ENCODE measurements around the gene POU6F2.

DNA sequence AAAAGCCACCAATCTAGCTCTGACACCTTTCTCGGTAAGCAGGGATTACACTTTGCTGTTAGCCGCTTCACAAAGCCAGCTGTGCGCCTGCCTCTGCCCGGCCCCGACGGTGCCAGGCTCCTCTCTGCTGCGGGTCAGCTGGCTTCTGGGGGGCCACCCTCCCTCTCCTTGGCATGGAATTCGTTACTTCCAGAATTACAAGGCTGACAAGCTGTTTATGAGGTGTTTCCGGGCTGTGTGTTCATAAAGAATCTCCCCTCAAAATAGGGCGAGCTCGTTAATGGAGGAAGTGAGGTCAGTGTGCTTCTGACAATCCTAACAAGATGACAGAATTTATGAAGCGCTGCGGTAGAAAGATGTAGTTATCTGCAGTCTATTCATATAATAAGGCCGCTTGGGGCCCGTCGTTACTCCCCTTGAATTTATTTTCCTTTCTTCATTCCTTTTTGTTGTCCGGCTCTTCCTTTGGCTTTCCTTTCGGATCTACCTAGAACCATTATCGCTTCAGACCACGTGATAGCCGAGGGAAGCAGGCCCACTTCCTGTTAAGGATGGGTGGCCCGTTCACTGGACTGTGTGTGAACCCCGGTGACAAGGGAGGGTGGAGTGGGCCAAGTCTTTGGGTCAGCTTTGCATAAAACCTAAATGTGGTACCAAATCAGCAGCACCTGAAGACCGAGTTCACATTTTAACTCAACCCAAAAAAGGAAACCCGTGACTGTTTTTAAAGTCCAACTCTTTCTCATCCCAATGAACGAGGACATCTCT, 315.5 kb downstream of the POU6F2 start:
- TF ChIP-seq CTCF (IDR thresholded peaks at IDR 0.05) (no peak), EZH2 (IDR thresholded peaks at IDR 0.05; ENCODE audit: borderline replicate concordance, insufficient read depth, low read depth, low read length, poor library complexity, severe bottlenecking) (no peak)
